HCEC 1CT (cell line): ENCODE measurements around the gene IL37.

ENCODE experiments used
- DNase-seq: peaks from one replicate; pipeline ENCODE4 v3.0.0-alpha.2; 2017

IL37 gene

GRCh38 chr2:112910865-112911264, at the start of gene IL37:
TSS of gene IL37 (plus strand) at chr2:112911165. CDS start at chr2:112913013, 1,848 bp downstream.
- no peak for DNase-seq

GRCh38 chr2:112864072-112864471, 46.9 kb upstream of the IL37 start:
- no peak for DNase-seq

DNA sequence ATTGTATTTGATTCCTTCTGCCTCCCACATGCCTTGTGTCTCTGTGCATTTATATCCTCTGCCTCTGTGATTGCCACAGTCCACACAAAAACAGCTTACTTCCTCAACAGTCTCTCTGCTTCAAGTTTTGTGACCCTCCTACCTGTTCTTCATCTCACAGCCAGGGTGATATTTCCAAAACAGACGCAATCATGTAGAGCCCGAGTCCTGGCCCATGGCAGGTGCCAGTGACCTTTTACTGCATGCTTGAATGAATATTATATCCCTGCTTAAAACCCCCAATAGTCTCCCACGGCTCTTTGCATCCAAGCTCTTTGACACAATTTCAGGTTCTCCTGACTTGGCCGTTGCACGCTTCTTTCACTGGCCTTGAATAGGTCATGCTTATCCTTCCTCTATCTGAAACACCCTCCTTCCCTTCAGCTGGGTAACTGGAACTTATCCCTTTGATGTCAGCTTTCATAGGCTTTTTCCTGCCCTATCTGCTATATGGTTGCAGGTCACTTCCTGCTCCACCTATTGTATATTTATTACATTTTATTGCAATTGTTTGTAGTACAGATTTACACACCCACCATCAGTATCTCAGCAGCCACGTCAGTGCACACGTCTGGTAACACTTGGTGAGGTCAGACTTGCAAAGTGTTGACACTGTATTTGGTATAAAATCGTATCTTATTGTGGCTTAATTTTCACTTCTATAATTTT, 44.7 kb upstream of the IL37 start:
- no peak for DNase-seq

GRCh38 chr2:112867701-112868631, 43.0 kb upstream of the IL37 start:
- DNase-seq = no peak

- DNase-seq = peak; percentile 84
Measured at GRCh38 chr2:112869258-112869842, 41.6 kb upstream of the IL37 start.

GRCh38 chr2:112870841-112871835, 39.8 kb upstream of the IL37 start:
- no peak for DNase-seq

GRCh38 chr2:112876257-112876970, 34.6 kb upstream of the IL37 start:
- DNase-seq = no peak

DNA sequence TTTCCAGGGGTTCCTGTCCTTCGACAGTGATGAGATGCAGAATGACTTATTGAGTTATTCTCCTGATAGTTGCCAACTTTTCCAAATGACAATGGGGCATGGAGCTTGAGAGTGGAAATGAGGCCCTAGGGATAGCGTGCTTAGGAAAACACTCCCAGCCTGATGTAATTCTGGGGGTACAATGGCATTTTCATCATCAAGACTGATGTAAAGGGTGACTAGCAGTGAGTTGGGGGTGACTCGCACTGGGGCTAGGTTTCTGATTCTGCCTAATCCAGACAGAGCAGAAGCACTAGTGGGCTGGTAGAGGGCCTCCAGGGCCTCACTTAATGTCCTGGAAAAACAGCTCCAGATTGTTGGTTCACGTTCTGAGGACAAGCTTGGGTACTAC, 34.0 kb upstream of the IL37 start:
- peak; percentile 55 for DNase-seq

- peak; percentile 68 for DNase-seq
Measured at GRCh38 chr2:112877423-112877822, 33.5 kb upstream of the IL37 start.

DNA sequence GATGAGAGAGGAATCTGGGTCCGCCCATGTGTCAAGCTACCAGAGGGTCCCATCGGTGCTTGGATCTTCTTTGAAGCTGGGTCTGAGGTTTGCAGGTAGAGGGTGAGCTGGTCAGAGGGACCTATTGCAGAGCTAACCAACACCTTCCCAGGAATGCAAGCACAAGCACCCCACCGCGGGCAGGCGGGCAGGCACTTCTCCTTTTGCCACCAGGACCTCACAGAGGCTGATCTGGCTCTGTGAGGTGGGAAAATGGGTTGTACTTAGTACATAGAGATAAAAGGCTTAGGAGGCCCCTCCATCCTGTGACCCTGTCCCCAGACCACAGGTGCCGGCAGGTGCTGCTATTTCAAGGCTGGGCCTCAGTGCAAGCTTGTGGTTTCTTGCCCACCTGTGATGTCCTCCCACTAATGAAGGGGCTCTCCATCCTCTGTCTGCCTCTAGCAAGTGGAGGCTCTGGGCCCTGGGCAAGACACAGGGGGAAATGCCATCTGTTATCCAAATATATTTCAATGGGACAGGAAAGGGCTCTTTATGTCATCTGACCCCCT, 31.4 kb upstream of the IL37 start:
- DNase-seq = no peak

DNA sequence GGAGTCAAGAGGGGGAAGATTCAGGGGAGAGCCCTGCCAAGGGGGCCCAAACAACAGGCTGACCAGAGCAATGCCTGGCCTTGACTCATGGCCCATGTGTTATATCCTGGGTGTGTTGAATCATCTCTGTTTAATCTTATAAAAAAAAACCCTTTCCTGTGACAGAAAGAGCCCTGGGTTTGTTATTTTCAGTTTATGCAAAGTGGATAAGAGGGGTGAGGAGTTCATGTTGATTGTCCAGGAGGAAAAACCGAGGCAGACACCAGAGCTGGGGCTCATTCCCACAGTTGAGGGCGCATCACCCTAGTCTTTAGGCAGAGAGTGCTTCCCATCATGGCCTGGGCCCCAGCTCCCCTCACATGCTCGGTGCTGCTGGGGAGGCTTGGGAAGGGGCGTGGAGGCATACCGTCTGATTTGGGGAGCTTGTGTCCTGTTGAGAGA, 30.9 kb upstream of the IL37 start:
- DNase-seq = peak; percentile 88

- peak; percentile 14 for DNase-seq
Measured at GRCh38 chr2:112880696-112881095, 30.3 kb upstream of the IL37 start.

- peak; percentile 89 for DNase-seq
Measured at GRCh38 chr2:112881217-112881985, 29.6 kb upstream of the IL37 start.

DNA sequence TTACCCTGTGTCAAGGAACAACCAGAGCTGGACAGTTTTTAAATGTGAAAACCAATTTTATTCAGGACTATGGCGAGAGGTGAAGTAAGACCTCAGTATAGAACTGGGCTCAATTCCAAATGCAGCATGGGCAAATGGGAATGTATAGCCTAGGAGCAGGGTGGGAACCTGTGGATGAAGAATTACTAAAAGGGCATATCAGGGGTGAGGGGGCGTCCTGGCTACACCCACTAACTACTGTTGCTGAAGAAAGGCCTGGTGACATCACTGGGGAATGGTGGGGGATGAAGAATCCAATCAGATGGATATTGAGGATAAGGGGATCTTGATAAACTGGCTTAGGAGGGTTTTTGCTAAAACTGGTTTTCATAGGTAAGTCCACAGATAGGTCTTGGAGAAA, 27.3 kb upstream of the IL37 start:
- no peak for DNase-seq

GRCh38 chr2:112884869-112885505, 26.0 kb upstream of the IL37 start:
- no peak for DNase-seq

DNA sequence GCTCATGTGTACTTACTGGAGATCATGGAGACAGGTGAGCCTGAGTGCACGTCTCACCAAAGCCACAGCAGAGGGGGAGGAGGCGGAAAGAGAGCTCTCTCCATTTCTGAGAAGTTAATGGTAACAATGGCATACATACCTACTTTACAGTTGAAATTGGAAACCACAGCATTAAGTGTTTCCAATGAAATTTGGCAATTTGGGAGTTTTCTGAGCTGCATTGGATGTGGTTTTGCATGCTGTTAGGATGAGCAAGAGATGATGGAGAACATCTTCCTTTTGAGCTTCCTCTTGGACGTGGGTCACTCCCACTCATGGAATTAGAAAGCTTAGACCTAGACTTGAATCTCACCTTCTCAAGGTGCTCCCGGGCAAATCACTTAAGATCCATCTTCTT, 25.5 kb upstream of the IL37 start:
- DNase-seq = no peak

GRCh38 chr2:112886291-112886690, 24.7 kb upstream of the IL37 start:
- no peak for DNase-seq

DNA sequence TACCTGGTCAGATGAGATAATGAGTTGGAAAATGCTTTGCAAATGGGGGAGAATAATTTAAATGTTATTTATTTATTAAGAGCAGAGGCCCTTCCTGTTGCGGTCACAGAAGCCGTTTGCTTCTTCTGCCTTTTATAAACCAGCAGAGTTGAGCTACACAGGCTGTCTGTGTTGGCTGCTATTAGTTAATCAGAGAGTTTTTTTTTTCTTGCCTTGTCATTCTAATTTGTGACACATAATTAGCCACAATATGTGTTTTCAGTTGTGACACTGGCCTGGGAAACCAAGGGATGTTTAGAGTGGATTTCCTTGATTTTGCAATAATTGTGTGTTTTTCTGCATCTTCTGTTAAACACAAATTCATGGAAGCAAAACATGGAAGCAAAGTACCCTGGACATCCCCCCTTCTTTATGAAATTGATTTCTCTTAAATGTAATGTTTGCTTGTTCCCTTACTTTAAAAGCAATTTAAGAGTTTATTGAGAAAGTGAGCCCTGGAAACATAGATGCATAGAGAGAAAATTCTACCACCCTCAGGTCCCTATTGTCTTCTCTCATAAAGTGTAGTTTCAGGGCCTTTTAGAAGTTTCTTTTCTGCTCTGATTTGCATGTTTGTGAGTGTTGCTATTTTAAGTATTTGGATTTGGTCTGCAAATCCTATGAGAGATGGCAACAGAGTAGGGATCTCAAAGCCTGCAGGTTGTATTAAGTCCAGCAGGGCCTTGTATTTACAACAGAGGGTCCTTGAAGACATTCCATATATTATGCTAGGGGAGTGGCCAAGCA, 22.8 kb upstream of the IL37 start:
- DNase-seq = no peak

DNA sequence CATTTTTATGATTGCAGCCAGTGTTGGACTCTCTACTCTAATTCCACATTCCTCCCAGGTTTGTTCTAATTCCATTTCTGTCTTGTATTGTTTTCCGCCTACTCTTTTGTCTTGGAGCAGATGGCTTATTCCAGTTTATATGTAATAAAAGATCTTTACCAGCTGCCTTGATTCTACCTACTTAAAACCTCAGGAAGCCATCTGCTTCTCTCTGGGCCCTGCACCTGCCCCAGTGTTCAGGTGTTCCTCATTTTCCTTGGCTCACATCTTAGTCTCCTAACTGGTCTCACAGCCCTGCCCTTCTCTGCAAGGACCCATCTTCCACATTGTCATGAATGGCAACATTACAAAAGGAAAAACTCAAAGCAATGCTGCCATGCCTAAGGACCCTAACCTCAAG, 21.0 kb upstream of the IL37 start:
- DNase-seq = no peak
